ENCODE results near the gene GANC.

Gene GANC

GRCh38 chr15:42375252-42375651, 102.3 kb downstream of the GANC start:
- no peak for DNase-seq (ENCODE audit: low read depth in 1 of 2, low spot score in 1 of 2)

GRCh38 chr15:42375941-42376340, 102.9 kb downstream of the GANC start:
- no peak for DNase-seq (ENCODE audit: low read depth in 1 of 2, low spot score in 1 of 2)

- DNase-seq (ENCODE audit: low read depth in 1 of 2, low spot score in 1 of 2) = no peak
Measured at GRCh38 chr15:42378011-42378410, 105.0 kb downstream of the GANC start.

GRCh38 chr15:42384597-42384996, 111.6 kb downstream of the GANC start:
- DNase-seq (ENCODE audit: low read depth in 1 of 2, low spot score in 1 of 2) = no peak

- DNase-seq (ENCODE audit: low read depth in 1 of 2, low spot score in 1 of 2) = no peak
Measured at GRCh38 chr15:42385206-42385979, 112.4 kb downstream of the GANC start.

DNA sequence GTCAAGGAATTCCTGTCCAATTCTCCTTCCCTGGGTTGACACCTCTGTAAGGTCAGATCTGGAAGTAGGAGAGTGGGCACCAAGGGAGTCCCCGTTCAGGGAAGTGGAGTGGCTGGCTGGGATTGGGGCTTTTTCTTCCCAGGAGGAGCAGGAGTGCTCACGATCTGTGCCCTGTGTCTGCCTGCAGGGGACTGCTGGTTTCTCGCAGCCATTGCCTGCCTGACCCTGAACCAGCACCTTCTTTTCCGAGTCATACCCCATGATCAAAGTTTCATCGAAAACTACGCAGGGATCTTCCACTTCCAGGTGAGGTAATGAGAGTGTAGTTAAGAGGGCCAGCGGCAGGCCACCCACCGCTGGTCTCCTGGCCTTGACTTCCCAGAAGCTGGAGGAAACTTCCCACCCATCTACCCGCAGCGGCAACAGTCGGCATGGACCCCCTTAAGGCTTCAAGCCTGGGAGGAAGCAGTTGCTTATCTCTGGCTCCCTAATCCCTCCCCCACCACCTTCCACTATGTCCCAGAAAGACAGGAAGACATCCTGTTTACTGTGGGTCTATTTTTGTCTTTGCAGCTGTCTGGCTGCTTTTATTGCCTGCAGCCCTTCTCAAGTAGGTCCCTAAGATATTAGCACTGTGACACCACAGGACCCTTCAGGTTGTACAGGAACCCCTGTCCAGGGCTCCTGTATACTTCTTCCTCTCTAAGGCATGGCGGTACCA, 113.1 kb downstream of the GANC start:
- DNase-seq (ENCODE audit: low read depth in 1 of 2, low spot score in 1 of 2) = no peak

DNA sequence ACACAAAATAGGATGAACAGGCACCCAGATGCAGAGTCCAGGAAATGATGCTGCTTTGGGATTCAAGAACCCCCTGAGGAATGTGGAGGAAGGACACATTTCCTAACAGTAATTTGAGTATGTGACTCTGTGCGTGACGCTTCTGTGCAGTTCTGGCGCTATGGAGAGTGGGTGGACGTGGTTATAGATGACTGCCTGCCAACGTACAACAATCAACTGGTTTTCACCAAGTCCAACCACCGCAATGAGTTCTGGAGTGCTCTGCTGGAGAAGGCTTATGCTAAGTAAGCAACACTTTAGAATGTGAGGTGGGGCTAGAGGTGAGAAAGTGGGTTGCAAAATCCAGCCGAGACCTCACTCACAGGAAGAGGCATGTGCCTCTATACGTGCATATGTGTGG, 114.6 kb downstream of the GANC start:
- no peak for DNase-seq (ENCODE audit: low read depth in 1 of 2, low spot score in 1 of 2)

DNA sequence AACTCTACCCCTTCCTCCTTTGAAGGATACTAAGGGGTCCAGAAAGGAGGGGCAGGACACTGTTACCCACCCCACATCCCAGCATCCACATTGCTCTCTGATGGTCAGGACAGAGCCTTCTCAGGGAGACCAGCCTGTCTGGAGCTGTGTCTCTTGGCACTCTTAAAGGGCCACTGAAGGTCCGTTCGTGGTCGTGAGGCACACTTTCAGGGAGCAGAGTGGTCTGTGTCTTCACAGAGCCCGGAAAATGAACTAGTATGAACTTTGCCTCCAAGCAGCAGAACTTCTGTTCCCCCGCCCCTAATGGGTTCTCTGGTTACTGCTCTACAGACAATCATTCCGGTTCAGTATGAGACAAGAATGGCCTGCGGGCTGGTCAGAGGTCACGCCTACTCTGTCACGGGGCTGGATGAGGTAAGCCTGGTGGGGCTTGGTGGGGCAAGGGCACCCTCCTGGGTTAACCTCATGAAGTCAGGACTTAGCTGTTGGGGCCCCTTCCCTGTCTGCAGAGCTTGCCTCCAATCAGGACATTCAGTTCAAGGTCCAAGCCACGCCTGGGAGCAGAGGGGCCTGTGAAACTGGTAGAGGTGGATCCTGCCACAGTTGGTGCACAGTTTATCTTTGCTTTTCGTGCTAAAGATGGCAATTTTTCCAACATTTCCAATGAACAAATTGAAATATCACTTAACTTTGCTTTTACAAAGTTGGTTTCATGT, 119.5 kb downstream of the GANC start:
- DNase-seq (ENCODE audit: low read depth in 1 of 2, low spot score in 1 of 2) = no peak

GRCh38 chr15:42394106-42394505, 121.1 kb downstream of the GANC start:
- DNase-seq (ENCODE audit: low read depth in 1 of 2, low spot score in 1 of 2) = no peak

GRCh38 chr15:42395838-42396237, 122.8 kb downstream of the GANC start:
- DNase-seq (ENCODE audit: low read depth in 1 of 2, low spot score in 1 of 2) = no peak

DNA sequence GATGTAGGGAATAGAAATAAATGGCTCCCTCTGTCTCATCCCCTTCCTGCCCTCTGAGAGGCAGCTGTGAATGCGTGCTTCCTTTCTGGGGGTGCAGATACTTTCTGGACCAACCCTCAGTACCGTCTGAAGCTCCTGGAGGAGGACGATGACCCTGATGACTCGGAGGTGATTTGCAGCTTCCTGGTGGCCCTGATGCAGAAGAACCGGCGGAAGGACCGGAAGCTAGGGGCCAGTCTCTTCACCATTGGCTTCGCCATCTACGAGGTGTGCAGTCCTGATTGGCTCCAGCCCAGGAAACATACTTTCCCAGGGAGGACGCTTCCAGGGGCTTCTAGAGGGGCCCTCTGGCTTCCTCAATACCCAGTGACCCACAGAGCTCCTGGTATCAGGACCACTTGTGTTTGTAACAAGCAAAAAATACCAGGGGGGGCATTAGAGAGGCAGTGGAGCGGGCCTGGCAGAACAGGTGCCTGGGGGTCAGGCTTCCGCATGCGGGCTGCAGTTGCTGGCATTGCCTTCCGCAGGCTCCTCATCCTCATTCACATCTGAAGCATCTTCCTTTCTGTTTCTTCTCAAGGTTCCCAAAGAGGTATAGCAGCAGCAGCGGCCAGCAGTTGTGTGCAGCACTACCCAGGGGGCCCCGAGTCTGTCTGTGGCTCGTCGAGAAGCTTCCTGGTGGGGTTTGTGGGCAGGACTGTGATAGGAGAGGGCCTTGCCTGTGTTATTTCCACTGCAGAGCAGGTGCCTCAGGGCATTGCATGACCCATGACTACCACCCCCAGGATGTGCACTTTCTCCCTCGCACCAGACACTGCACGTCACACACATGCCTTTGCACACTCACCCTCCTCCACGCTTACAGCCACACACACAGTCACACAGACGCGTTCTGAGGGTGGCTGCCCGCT, 128.8 kb downstream of the GANC start:
- no peak for DNase-seq (ENCODE audit: low read depth in 1 of 2, low spot score in 1 of 2)

DNA sequence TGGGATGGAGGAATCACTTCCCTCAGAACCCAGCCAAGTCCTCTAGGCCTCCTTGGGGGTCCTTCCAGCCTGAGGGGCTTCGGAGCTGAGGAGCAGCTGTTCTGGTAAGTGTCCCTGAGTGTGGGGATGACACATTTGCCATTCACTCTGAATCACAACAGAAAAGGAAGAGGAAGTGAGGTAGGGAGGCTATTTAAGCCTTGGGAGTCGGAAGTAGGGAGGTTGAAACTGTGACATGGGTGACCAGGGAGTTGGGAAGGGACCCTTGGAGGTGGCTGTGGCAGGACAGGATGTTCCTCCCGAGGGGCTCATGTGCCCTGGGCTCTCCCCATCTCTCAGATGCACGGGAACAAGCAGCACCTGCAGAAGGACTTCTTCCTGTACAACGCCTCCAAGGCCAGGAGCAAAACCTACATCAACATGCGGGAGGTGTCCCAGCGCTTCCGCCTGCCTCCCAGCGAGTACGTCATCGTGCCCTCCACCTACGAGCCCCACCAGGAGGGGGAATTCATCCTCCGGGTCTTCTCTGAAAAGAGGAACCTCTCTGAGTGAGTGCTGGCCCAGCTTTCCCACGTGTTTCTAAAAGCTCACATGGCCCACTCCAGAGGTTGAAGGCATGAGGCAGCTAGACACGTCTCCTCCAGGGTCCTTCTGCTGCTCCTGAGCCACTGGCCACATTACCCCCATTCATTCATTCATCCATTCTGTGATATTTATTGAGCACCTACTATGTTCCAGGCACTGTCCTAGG, 129.6 kb downstream of the GANC start:
- DNase-seq (ENCODE audit: low read depth in 1 of 2, low spot score in 1 of 2) = no peak

- no peak for DNase-seq (ENCODE audit: low read depth in 1 of 2, low spot score in 1 of 2)
Measured at GRCh38 chr15:42403389-42403788, 130.4 kb downstream of the GANC start.

GRCh38 chr15:42404461-42405235, 131.6 kb downstream of the GANC start:
- DNase-seq (ENCODE audit: low read depth in 1 of 2, low spot score in 1 of 2) = no peak

GRCh38 chr15:42405863-42406482, 133.0 kb downstream of the GANC start:
- DNase-seq (ENCODE audit: low read depth in 1 of 2, low spot score in 1 of 2) = no peak

Data from activated CD4-positive, alpha-beta T cell treated with anti-CD3 and anti-CD28 coated beads, Interleukin-2, amount 50 U/mL, for 24 hours (primary cell).